ENCODE data around the gene WDR83.

WDR83 gene

DNA sequence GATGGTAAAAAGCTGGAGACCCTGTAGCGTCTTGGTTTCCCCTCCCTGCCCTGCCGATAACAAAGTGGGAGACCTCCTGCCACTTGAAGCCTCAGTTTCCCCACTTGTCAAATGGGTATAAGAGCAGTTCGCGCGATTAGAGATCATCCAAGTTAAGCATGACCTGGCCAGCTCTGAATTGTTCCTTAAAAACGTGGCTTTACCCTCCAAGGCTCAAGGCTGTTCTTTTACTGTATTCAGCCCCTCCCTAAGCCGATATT is 56.7 kb downstream of the WDR83 start:
- DNase-seq (ENCODE audit: extremely low read depth, low read depth) = no peak
- peak overlapping the region; percentile 74 for H3K4me3 ChIP-seq (replicated peaks; ENCODE audit: low read depth, low read length)
- TF ChIP-seq, protein P1, sequence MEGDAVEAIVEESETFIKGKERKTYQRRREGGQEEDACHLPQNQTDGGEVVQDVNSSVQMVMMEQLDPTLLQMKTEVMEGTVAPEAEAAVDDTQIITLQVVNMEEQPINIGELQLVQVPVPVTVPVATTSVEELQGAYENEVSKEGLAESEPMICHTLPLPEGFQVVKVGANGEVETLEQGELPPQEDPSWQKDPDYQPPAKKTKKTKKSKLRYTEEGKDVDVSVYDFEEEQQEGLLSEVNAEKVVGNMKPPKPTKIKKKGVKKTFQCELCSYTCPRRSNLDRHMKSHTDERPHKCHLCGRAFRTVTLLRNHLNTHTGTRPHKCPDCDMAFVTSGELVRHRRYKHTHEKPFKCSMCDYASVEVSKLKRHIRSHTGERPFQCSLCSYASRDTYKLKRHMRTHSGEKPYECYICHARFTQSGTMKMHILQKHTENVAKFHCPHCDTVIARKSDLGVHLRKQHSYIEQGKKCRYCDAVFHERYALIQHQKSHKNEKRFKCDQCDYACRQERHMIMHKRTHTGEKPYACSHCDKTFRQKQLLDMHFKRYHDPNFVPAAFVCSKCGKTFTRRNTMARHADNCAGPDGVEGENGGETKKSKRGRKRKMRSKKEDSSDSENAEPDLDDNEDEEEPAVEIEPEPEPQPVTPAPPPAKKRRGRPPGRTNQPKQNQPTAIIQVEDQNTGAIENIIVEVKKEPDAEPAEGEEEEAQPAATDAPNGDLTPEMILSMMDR (IDR thresholded peaks at IDR 0.05; ENCODE audit: low read depth, low read length, missing control alignments) = no peak

DNA sequence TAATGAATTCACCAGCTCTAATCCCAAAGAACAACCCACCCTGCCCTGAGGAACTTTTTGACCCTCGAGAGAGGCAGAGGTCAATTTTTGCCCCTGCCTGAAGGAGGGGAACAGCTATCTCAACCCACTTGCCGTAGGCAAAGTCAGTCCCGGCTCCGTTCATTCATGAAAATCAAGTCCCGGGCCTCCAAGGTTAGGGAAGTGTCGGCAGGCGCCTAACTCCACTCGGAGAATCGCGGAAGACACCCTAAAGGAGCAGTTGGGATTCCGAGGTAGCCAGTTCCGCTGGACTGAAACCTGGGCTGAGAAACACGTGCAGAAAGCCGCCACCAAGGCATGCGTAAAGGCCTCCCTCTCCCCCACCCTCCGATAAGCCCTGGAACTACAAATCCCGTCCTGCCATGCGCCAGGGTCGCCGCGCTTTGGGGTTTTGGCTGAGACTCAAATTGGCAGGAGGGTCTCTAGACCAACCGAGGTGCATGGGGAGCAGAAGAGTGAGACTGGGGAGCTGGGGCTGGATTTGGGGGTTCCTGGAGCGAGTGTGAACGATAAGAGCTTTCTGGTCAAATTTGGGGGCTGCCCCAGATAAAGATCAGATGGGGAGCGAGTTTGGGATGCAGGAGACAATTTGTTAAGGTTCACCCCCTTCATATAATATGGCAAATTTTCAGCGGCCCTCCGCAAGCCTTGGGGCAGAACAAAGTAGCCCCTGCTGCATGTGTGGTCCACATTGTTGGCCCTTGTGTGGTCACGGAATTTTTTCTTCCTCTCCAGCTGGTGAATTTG is 57.2 kb downstream of the WDR83 start, which contains the start of gene TNPO2:
TSS of gene TNPO2 (minus strand) at position 292 of the 786 bp plus-strand sequence. CDS start 2,955 bp downstream, outside the sequence.
- peak within 1 kb of the TSS; percentile 74 for H3K4me3 ChIP-seq (replicated peaks; ENCODE audit: low read depth, low read length)
- TF ChIP-seq, protein P1 (IDR thresholded peaks at IDR 0.05; ENCODE audit: low read depth, low read length, missing control alignments) = no peak
- peak; percentile 51 for DNase-seq (ENCODE audit: extremely low read depth, low read depth)
